Activated CD8-positive, alpha-beta memory T cell treated with anti-CD3 and anti-CD28 coated beads for 36 hours (primary cell): ENCODE results near the gene DNAJA2. TPM values are rescaled to one million over a fixed set of nuclear protein-coding genes. Genes with fewer than 3 reads are reported as not detected.
"Not testable (repeated sequence)": the region's sequence is repeated elsewhere in the genome, so short reads cannot be mapped to it uniquely, and the experiment has no call there.

Experiments
- CTCF ChIA-PET: fragments of 350-600 bp; sonication (Branson Sonifier 250); formaldehyde crosslinking; loops from one replicate; lab custom pipeline; 2021; ENCODE audit warnings: antibody characterized with exemption; lab: Charles Lee
- POLR2A ChIA-PET: fragments of 350-600 bp; sonication (Branson Sonifier 250); formaldehyde crosslinking; loops from one replicate; lab custom pipeline; 2021; ENCODE audit warnings: antibody characterized with exemption; lab: Charles Lee
- total RNA-seq, 2 experiments: library from RNA; stranded (reverse); gene quantifications; one replicate each; pipeline ENCODE4 v1.2.3, GENCODE V29; 2021

The DNAJA2 gene
- total RNA-seq, 2 experiments from 2014 or later: 84.7 to 88.1 TPM

- POLR2A ChIA-PET: no interaction called here
- CTCF ChIA-PET: interaction anchor here (0.9 to 2.1 kb wide), 4 partner anchors 9 to 195 kb away, joined by 3 to 7 read pairs (median 4); no protein-coding TSS in a partner anchor
Measured at GRCh38 chr16:46947900-46948547, 25.4 kb downstream of the DNAJA2 start.

GRCh38 chr16:46944713-46945112 lies 28.8 kb downstream of the DNAJA2 start:
- CTCF ChIA-PET: interaction anchor here (1.2 kb wide), 1 partner anchor 91 kb away, joined by 4 read pairs; no protein-coding TSS in a partner anchor
- POLR2A ChIA-PET: not testable (repeated sequence)

- POLR2A ChIA-PET: no interaction called here
- CTCF ChIA-PET: no interaction called here
Measured at GRCh38 chr16:46937536-46937935, 35.9 kb downstream of the DNAJA2 start.

DNA sequence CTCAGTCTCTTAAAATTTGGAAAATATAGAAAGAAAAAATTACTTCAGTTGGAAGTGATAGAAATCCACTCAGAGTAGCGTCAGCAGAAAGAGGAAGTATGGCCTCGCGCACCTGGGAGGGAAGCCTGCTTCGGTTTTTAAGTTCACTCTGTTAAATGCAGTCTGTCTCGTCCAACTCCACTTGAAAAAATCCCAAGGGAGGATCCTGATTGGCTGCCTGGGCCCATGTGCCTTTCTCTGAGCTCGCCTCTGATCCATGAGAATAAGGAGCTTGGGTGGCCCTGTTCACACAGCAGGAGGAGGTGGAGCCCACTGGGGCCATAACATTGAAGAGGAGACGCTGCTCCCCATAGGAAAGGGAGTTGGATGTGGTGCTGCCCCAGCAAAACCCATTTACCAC lies 40.7 kb downstream of the DNAJA2 start:
- CTCF ChIA-PET: no interaction called here
- POLR2A ChIA-PET: no interaction called here

DNA sequence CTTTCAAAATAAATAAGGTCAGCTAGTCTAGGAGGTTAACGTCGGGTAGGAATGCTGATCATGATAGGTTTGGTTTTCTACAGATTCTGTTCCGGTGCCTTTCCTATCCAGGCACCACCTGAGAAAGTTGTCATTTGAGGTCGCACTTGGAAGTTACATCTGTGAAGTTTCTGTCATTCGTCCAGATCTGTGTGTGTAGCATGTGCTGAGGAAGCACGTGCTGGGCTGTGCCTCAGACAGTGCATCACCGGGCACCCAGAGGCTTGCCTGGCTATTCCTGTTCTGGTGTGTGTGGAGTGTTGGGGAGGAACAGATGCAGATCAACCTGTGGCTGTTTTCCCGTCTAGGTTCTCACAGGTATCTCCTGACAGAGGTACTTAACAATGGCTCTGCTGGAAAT lies 42.6 kb downstream of the DNAJA2 start:
- POLR2A ChIA-PET: no interaction called here
- CTCF ChIA-PET: interaction anchor here (1.2 to 1.7 kb wide), 5 partner anchors 10 to 77 kb away, joined by 3 to 8 read pairs (median 5); no protein-coding TSS in a partner anchor

- ChIA-PET CTCF (interaction anchor here (0.6 to 1.9 kb wide), 15 partner anchors 9 to 98 kb away, joined by 3 to 8 read pairs (median 3); partner anchors contain the start of gene C16orf87), POLR2A (no interaction called here)
Measured at GRCh38 chr16:46929378-46930332, 43.8 kb downstream of the DNAJA2 start.

DNA sequence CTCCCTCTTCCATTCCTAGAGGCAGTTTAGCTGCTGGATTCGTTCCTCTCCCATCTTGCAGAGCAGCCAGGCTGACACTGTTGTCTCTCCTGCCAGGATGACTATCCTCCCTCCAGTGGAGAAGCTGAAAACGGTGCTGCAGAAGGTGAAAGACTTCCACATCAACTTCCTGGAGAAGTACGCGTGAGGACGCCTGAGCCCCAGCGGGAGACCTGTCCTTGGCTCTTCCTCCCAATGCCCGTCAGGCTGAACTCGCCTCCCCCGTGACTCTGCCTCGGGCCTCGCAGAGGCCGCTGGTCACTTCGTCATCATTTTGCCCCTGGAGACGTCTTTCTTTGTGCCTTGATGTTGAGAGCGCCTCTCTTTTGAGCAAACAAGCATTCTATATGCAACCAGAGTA lies 44.7 kb downstream of the DNAJA2 start:
- POLR2A ChIA-PET: interaction anchor here (0.7 kb wide), 1 partner anchor 1630 kb away, joined by 3 read pairs; no protein-coding TSS in a partner anchor
- CTCF ChIA-PET: interaction anchor here (0.6 to 1.9 kb wide), 5 partner anchors 10 to 1391 kb away, joined by 3 to 6 read pairs (median 4); no protein-coding TSS in a partner anchor

DNA sequence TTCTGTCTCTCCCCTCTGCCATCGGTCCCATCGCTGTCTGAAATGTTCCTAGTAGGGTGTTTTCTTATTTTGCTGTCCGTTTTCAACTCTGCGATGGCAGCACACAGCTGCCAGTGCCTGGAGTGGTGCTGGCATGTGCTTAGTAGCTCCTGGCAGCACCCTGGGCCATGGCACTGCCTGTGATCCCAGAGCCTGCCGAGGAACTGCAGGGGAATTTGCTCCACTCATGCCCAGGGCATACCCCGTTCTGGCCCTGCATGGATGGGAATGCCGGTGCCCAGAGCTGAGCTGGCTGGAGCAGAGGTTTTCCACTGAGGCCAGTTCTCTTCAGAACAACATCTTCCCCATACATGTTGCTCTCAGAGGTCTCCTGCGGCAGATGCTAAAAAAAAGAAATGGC lies 46.2 kb downstream of the DNAJA2 start:
- POLR2A ChIA-PET: no interaction called here
- CTCF ChIA-PET: no interaction called here

DNA sequence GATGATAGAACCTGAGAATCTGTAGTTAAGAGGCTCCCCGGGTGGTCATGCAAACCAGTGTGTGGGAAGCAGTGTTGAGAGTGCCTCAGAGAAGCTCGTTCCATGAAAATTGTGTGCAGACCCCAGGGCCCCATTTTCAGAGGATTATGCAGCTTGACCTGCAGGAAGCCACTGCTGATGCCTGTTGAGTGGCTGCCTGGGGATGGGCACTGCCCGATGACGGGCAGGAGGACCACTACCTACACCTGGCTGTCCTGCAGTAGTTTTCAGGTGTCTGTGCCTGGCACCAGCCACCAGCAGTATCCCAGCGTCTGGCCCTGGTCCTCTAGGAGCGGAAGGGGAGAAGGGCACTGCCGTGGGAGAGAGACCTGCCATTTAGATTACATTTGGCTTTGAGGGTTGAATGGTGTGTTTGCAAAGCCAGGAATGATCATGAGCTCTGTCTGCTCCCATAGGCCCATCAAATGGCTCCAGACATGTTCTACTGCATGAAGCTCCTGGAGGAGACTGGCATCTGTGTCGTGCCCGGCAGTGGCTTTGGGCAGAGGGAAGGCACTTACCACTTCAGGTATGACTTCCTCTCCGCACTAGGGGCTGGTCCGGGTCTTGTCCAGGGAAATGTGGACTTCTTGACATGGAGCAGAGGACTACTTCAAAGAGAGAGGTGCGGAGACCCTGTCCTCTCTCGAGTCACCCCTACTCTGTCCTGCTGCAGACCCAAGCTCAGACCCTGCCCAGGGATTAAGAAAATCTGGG lies 46.8 kb downstream of the DNAJA2 start:
- ChIA-PET POLR2A (interaction anchor here (0.6 kb wide), 1 partner anchor 20 kb away, joined by 4 read pairs; no protein-coding TSS in a partner anchor), CTCF (no interaction called here)

DNA sequence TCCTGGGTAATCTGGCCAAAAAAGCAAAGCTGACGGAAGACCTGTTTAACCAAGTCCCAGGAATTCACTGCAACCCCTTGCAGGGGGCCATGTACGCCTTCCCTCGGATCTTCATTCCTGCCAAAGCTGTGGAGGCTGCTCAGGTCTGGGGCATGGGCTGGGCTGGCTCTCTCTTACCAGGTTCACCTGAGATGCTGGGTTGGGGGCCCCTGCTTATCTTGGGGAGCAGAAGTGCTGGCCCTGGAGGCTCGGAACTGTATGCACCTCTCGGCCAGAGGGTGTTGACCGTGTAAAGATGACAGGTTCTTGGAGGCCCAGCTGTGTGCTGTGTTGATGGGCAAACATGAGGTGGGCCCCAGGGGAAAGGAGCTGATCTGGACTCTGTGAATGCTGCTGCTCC lies 49.1 kb downstream of the DNAJA2 start:
- POLR2A ChIA-PET: no interaction called here
- CTCF ChIA-PET: no interaction called here

DNA sequence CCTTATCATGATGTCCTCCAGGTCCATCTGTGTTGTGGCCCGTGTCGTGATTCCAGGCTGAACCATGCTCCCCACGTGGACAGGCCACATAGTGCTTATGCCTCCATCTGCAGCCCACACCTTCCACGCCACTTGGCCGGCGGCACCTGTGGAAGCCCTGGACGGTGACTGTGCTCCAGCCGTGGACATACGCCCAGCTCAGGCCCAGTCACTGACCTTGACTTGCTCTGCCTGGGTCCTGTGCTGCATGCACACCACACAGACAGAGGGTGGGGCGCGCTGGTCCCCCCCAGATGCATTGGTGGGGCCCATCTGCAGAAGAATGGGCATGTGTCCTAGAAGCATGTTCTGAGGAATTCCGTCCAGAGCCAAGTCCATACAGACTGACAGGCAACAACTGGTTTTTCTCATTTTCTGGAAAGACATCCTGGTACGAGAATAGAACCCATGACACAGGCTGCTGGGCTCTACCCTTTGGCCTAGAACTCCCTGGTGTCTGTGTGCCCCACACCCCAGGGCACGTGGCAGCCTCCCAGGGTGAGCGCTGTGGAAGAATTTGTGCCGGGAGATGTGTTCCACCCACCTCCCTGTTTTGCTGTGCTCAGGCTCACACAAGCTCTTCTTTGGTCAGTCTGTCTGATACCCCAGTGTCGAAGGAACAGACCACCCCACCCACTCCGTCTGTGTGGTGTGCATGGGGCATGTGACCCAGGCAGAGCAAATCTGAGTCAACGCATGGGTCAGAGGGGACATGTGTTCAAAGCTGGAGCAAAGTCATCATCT lies 49.8 kb downstream of the DNAJA2 start:
- POLR2A ChIA-PET: interaction anchor here (0.5 kb wide), 1 partner anchor 11 kb away, joined by 7 read pairs; no protein-coding TSS in a partner anchor
- CTCF ChIA-PET: no interaction called here

- CTCF ChIA-PET: interaction anchor here (0.6 kb wide), 1 partner anchor 41 kb away, joined by 3 read pairs; no protein-coding TSS in a partner anchor
Measured at GRCh38 chr16:46922239-46922638, 51.2 kb downstream of the DNAJA2 start.

GRCh38 chr16:46920402-46921068 lies 52.9 kb downstream of the DNAJA2 start:
- ChIA-PET CTCF (interaction anchor here (2.4 kb wide), 1 partner anchor 10 kb away, joined by 6 read pairs; no protein-coding TSS in a partner anchor), POLR2A (no interaction called here)

More at GRCh38 chr16:46922239-46922638, 51.2 kb downstream of the DNAJA2 start:
- POLR2A ChIA-PET: no interaction called here

- CTCF ChIA-PET: no interaction called here
Measured at GRCh38 chr16:46918905-46919792, 54.3 kb downstream of the DNAJA2 start.

DNA sequence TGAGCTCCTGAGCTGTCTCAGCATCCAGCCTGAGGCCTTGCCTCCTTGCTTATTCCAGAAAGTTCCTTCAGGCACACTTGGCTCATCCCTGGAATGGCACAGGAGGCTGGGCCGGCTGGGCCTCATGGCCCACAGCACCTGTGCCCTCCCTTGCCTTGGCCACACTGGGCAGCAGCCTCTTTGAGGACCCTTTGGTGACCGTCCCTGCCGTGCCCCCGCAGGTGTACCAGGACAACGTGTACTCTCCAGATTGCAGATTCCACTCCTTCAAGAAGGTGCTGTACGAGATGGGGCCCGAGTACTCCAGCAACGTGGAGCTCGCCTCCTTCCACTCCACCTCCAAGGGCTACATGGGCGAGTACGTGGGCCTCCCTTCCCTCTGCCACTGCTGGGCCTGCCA lies 55.1 kb downstream of the DNAJA2 start:
- ChIA-PET POLR2A (no interaction called here), CTCF (no interaction called here)

More at GRCh38 chr16:46918905-46919792, 54.3 kb downstream of the DNAJA2 start:
- POLR2A ChIA-PET: no interaction called here

GRCh38 chr16:46916980-46917379 lies 56.5 kb downstream of the DNAJA2 start:
- ChIA-PET POLR2A (no interaction called here), CTCF (no interaction called here)
